SK-N-SH treated with all-trans-retinoic acid at 6 μM for 48 hours (cell line): ENCODE measurements around the gene QPCT.
"Not testable (repeated sequence)": the region's sequence is repeated elsewhere in the genome, so short reads cannot be mapped to it uniquely, and the experiment has no call there.

Experiments used
- ARNTL ChIP-seq: fragments of 450-650 bp; formaldehyde crosslinking; IDR thresholded peaks from 2 replicates; pipeline ENCODE4 v1.5.0; 2020; ENCODE audit warnings: low read depth, mild to moderate bottlenecking, moderate library complexity, borderline replicate concordance
- ESRRG ChIP-seq: fragments of 250-450 bp; sonication (Bioruptor Pico); IDR thresholded peaks from 2 replicates; pipeline ENCODE4 v1.6.1; 2021; ENCODE audit warnings: mild to moderate bottlenecking
- PPARA ChIP-seq: fragments of 250-450 bp; sonication (Bioruptor Pico); IDR thresholded peaks from 2 replicates; pipeline ENCODE4 v1.5.0; 2020; ENCODE audit warnings: mild to moderate bottlenecking, borderline replicate concordance
- RARB ChIP-seq: fragments of 250-450 bp; sonication (Bioruptor Pico); IDR thresholded peaks from 2 replicates; pipeline ENCODE4 v1.8.0; 2021; ENCODE audit warnings: mild to moderate bottlenecking, moderate library complexity
- TOX ChIP-seq: fragments of 250-450 bp; sonication (Bioruptor Pico); IDR thresholded peaks from 2 replicates; pipeline ENCODE4 v1.8.0; 2021; ENCODE audit warnings: mild to moderate bottlenecking, moderate library complexity, borderline replicate concordance
- ZNF8 ChIP-seq: fragments of 450-650 bp; formaldehyde crosslinking; IDR thresholded peaks from 2 replicates; pipeline ENCODE4 v1.5.0; 2020; ENCODE audit warnings: mild to moderate bottlenecking, moderate library complexity
- TF ChIP-seq, protein P1 (sequence below): fragments of 250-450 bp; sonication (Bioruptor Pico); IDR thresholded peaks from 2 replicates; pipeline ENCODE4 v1.5.1; 2020; ENCODE audit warnings: low read depth, mild to moderate bottlenecking, moderate library complexity
- TF ChIP-seq, protein P2 (sequence below): fragments of 250-450 bp; sonication (Bioruptor Pico); IDR thresholded peaks from 2 replicates; pipeline ENCODE4 v1.8.0; 2020; ENCODE audit warnings: mild to moderate bottlenecking, moderate library complexity, borderline replicate concordance
- TF ChIP-seq, protein P3 (sequence below): fragments of 250-450 bp; sonication (Bioruptor Pico); IDR thresholded peaks from 2 replicates; pipeline ENCODE4 v1.5.0; 2020; ENCODE audit warnings: mild to moderate bottlenecking, moderate library complexity
- TF ChIP-seq, protein P4 (sequence below): fragments of 250-450 bp; sonication (Bioruptor Pico); IDR thresholded peaks from 2 replicates; pipeline ENCODE4 v1.8.0; 2021; ENCODE audit warnings: low read depth, mild to moderate bottlenecking, moderate library complexity, borderline replicate concordance

DNA sequence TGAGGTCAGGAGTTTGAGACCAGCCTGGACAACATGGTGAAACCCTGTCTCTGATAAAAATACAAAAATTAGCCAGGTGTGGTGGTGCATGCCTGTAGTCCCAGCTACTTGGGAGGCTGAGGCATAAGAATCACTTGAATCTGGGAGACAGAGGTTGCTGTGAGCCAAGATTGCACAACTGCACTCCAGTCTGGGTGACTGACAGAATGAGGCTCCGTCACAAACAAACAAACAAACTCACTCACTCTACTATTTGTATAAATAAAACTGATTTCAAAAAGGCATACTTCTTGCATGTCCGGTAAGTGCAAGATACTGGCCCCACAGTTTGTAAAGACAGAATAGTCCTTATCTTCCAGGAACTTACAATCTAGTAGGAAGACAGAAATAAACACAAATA lies 49.6 kb upstream of the QPCT start:
- TF ChIP-seq, protein P1, sequence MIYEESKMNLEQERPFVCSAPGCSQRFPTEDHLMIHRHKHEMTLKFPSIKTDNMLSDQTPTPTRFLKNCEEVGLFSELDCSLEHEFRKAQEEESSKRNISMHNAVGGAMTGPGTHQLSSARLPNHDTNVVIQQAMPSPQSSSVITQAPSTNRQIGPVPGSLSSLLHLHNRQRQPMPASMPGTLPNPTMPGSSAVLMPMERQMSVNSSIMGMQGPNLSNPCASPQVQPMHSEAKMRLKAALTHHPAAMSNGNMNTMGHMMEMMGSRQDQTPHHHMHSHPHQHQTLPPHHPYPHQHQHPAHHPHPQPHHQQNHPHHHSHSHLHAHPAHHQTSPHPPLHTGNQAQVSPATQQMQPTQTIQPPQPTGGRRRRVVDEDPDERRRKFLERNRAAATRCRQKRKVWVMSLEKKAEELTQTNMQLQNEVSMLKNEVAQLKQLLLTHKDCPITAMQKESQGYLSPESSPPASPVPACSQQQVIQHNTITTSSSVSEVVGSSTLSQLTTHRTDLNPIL (CRISPR knock-in tag): not testable (repeated sequence)
- not testable (repeated sequence) for TF ChIP-seq ZNF8 (CRISPR knock-in tag); ESRRG (CRISPR knock-in tag); PPARA; TOX; RARB (CRISPR knock-in tag); ARNTL (CRISPR knock-in tag)
- TF ChIP-seq, protein P2, sequence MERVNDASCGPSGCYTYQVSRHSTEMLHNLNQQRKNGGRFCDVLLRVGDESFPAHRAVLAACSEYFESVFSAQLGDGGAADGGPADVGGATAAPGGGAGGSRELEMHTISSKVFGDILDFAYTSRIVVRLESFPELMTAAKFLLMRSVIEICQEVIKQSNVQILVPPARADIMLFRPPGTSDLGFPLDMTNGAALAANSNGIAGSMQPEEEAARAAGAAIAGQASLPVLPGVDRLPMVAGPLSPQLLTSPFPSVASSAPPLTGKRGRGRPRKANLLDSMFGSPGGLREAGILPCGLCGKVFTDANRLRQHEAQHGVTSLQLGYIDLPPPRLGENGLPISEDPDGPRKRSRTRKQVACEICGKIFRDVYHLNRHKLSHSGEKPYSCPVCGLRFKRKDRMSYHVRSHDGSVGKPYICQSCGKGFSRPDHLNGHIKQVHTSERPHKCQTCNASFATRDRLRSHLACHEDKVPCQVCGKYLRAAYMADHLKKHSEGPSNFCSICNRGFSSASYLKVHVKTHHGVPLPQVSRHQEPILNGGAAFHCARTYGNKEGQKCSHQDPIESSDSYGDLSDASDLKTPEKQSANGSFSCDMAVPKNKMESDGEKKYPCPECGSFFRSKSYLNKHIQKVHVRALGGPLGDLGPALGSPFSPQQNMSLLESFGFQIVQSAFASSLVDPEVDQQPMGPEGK: not testable (repeated sequence)
- TF ChIP-seq, protein P3, sequence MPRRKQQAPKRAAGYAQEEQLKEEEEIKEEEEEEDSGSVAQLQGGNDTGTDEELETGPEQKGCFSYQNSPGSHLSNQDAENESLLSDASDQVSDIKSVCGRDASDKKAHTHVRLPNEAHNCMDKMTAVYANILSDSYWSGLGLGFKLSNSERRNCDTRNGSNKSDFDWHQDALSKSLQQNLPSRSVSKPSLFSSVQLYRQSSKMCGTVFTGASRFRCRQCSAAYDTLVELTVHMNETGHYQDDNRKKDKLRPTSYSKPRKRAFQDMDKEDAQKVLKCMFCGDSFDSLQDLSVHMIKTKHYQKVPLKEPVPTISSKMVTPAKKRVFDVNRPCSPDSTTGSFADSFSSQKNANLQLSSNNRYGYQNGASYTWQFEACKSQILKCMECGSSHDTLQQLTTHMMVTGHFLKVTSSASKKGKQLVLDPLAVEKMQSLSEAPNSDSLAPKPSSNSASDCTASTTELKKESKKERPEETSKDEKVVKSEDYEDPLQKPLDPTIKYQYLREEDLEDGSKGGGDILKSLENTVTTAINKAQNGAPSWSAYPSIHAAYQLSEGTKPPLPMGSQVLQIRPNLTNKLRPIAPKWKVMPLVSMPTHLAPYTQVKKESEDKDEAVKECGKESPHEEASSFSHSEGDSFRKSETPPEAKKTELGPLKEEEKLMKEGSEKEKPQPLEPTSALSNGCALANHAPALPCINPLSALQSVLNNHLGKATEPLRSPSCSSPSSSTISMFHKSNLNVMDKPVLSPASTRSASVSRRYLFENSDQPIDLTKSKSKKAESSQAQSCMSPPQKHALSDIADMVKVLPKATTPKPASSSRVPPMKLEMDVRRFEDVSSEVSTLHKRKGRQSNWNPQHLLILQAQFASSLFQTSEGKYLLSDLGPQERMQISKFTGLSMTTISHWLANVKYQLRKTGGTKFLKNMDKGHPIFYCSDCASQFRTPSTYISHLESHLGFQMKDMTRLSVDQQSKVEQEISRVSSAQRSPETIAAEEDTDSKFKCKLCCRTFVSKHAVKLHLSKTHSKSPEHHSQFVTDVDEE (CRISPR knock-in tag): not testable (repeated sequence)
- TF ChIP-seq, protein P4, sequence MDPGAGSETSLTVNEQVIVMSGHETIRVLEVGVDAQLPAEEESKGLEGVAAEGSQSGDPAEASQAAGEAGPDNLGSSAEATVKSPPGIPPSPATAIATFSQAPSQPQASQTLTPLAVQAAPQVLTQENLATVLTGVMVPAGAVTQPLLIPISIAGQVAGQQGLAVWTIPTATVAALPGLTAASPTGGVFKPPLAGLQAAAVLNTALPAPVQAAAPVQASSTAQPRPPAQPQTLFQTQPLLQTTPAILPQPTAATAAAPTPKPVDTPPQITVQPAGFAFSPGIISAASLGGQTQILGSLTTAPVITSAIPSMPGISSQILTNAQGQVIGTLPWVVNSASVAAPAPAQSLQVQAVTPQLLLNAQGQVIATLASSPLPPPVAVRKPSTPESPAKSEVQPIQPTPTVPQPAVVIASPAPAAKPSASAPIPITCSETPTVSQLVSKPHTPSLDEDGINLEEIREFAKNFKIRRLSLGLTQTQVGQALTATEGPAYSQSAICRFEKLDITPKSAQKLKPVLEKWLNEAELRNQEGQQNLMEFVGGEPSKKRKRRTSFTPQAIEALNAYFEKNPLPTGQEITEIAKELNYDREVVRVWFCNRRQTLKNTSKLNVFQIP (CRISPR knock-in tag): not testable (repeated sequence)
